Adrenal gland (tissue), 12 donors: ENCODE results near the gene GAS2L2. TPM values are rescaled to one million over a fixed set of nuclear protein-coding genes. Genes with fewer than 3 reads are reported as not detected.
A peak's percentile ranks its signal among the peaks of the same experiment; 100 is the strongest.

Source experiments
- DNase-seq, 7 donors: peaks; one replicate each; pipeline ENCODE4 v3.0.0-alpha.2; 2019 to 2020
- H3K27ac ChIP-seq, 5 donors: fragments of 200-600 bp; sonication (generic) in 4 of 5; 1 replicate in 3 of 5; 2 replicates in 2 of 5; pipeline versions ENCODE4 v1.5.1 to v1.8.0; 2016 to 2020; ENCODE audit warnings: mild to moderate bottlenecking in 1 of 5
- H3K27me3 ChIP-seq: fragments of 200-600 bp; 2 replicates; pipeline ENCODE4 v1.8.0; 2021
- H3K36me3 ChIP-seq, 2 donors: fragments of 200-600 bp; replicated peaks in 1 of 2; 1 replicate in 1 of 2; 2 replicates in 1 of 2; pipeline versions ENCODE4 v1.5.1 to v1.8.0; 2018 to 2022
- H3K4me1 ChIP-seq, 2 donors: fragments of 200-600 bp; replicated peaks in 1 of 2; 1 replicate in 1 of 2; 2 replicates in 1 of 2; pipeline versions ENCODE4 v1.5.1 to v1.8.0; 2018 to 2021
- H3K4me3 ChIP-seq, 4 donors: fragments of 200-600 bp; sonication (generic) in 3 of 4; one replicate each; pipeline ENCODE4 v1.5.1; 2016 to 2018
- H3K9me3 ChIP-seq, 3 donors: fragments of 200-600 bp; sonication (generic) in 1 of 3; replicated peaks in 1 of 3; 1 replicate in 2 of 3; 2 replicates in 1 of 3; pipeline versions ENCODE4 v1.5.1 to v1.8.0; 2016 to 2021
- POLR2A ChIP-seq, 2 donors: fragments of 450-650 bp; IDR thresholded peaks; one replicate each; pipeline ENCODE4 v1.6.1; 2017; ENCODE audit warnings: antibody characterized with exemption in 2 of 2, mild to moderate bottlenecking in 2 of 2, moderate library complexity in 1 of 2
- WGBS, 4 donors: extraction: QIAGEN DNeasy Blood & Tissue Kit in 2 of 4; methylation state at CpG; one replicate each; pipeline versions ENCODE4 v1.1.5 to v1.1.7; 2013 to 2017; 5-methylcytosine and 5-hydroxymethylcytosine counted together
- intact Hi-C, 2 donors: fragments of 100-400 bp; cut with DNase I; formaldehyde crosslinking; loops; one replicate each; pipeline versions ENCODE4 v1.14.1 to v1.15.0; 2022 to 2023
- polyA plus RNA-seq, 3 donors: library from polyadenylated mRNA; stranded (reverse); fragments of 200-250 nt in 2 of 3; fragments of 350-450 nt in 1 of 3; fragmentation: Illumina TruSeq in 1 of 3; extraction: RNeasy Lipid Tissue Mini Kit (QIAGEN cat#74804) in 1 of 3; gene quantifications; one replicate each; pipeline ENCODE4 v1.2.3, GENCODE V29; 2013 to 2014
- total RNA-seq, 9 donors: library from RNA; depleted of rRNA in 4 of 9; stranded (reverse); fragments of >200 nt in 4 of 9; fragments of 120-200 nt in 1 of 9; fragmentation: NEBNext Ultra II Directional in 1 of 9; extraction: Animal tissue kit (Norgen Biotek cat#: 25700) in 1 of 9; gene quantifications; one replicate each; pipeline versions ENCODE4 v1.1.0 to v1.2.4, GENCODE V29; 2013 to 2023
- TF ChIP-seq, protein P1 (sequence below), 6 experiments: fragments of 450-650 bp in 4 of 6; fragments of 200-600 bp in 2 of 6; sonication (generic) in 1 of 6; IDR thresholded peaks; 1 replicate in 5 of 6; 2 replicates in 1 of 6; pipeline versions ENCODE4 v1.5.1 to v1.8.0; 2016 to 2021; ENCODE audit warnings: antibody characterized with exemption in 6 of 6, mild to moderate bottlenecking in 2 of 6, moderate library complexity in 1 of 6
- donor health status: healthy with polysubstance abuse.
- donor health status: Bipolar disorder and iron deficiency.
- donor health status: DM: yes; HTN: yes; CAD: no.
- donor health status: DM: no; HTN: no; CAD: no.
- donor health status: DM: no; HTN: no; CAD: no.
- donor health status: DM: yes; HTN: yes; CAD: no.

The GAS2L2 gene
- total and polyA plus RNA-seq, 12 donors = 0.06 to 0.22 (median 0.08) TPM; not detected in 7

- intact Hi-C loops = no loop called here
- TF ChIP-seq, protein P1, sequence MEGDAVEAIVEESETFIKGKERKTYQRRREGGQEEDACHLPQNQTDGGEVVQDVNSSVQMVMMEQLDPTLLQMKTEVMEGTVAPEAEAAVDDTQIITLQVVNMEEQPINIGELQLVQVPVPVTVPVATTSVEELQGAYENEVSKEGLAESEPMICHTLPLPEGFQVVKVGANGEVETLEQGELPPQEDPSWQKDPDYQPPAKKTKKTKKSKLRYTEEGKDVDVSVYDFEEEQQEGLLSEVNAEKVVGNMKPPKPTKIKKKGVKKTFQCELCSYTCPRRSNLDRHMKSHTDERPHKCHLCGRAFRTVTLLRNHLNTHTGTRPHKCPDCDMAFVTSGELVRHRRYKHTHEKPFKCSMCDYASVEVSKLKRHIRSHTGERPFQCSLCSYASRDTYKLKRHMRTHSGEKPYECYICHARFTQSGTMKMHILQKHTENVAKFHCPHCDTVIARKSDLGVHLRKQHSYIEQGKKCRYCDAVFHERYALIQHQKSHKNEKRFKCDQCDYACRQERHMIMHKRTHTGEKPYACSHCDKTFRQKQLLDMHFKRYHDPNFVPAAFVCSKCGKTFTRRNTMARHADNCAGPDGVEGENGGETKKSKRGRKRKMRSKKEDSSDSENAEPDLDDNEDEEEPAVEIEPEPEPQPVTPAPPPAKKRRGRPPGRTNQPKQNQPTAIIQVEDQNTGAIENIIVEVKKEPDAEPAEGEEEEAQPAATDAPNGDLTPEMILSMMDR (IDR thresholded peaks at IDR 0.05) = no peak
- TF ChIP-seq POLR2A (IDR thresholded peaks at IDR 0.05) = no peak
- Histone ChIP-seq H3K4me1 (peaks cover 12 to 21% of the 10 kb centered on the region in 2 donors), H3K9me3 (no peaks in the 10 kb centered on the region), H3K36me3 (peaks cover 0 to 17% of the 10 kb centered on the region in 2 donors), H3K27ac (peak overlapping the region in 2 of 5 donors; percentile 25 to 78), H3K27me3 (no peaks in the 10 kb centered on the region), H3K4me3 (no peak overlapping the region)
- DNase-seq = no peak
- 73 to 83% (median 80%) methylated on average over 2 of the region's 2 CpGs for WGBS, 4 donors
Observed at GRCh38 chr17:35717475-35717874, 35.6 kb downstream of the GAS2L2 start.

DNA sequence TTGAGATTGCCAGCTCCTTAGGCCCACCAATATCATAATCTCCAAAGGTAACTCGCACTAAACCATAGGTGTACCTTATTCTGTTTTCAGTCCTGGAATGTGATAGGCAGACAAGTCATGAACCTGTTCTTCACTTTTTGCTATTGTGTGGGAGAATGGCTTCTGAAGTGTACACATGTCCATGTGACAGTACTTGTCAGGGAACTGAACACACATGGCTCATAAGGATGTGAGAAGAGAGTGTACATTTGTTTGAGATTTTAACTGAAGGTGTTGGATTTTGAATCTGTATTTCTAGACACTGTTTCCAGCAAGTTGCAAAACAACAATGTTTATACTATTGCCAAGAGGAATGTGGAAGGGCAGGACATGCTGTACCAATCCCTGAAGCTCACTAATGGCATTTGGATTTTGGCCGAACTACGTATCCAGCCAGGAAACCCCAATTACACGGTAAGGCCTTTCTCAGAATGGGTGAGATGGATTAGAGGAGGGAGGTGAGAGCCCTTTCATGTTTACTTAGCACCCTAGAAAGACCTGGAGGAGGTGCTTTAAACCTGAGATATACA is 36.1 kb downstream of the GAS2L2 start:
- H3K27me3 ChIP-seq = no peaks in the 10 kb centered on the region
- no peaks in the 10 kb centered on the region for H3K9me3 ChIP-seq
- peaks cover 0 to 17% of the 10 kb centered on the region in 2 donors for H3K36me3 ChIP-seq
- TF ChIP-seq, protein P1 (IDR thresholded peaks at IDR 0.05) = no peak
- no peak for TF ChIP-seq POLR2A (IDR thresholded peaks at IDR 0.05)
- no peak overlapping the region for H3K4me3 ChIP-seq
- WGBS, 4 donors = 74 to 82% (median 81%) methylated on average over 4 of the region's 4 CpGs
- no peak for DNase-seq
- intact Hi-C loops = no loop called here
- H3K4me1 ChIP-seq = peaks cover 13 to 22% of the 10 kb centered on the region in 2 donors
- peak overlapping the region in 2 of 5 donors; percentile 25 to 78 for H3K27ac ChIP-seq

GRCh38 chr17:35716173-35716572 is 36.9 kb downstream of the GAS2L2 start:
- no peaks in the 10 kb centered on the region for H3K9me3 ChIP-seq
- H3K36me3 ChIP-seq = peaks cover 0 to 17% of the 10 kb centered on the region in 2 donors
- TF ChIP-seq POLR2A (IDR thresholded peaks at IDR 0.05) = no peak
- TF ChIP-seq, protein P1 (IDR thresholded peaks at IDR 0.05) = no peak
- H3K4me3 ChIP-seq = no peak overlapping the region
- WGBS, 4 donors = 71 to 89% (median 82%) methylated on average over 3 of the region's 3 CpGs
- intact Hi-C loops = no loop called here
- H3K4me1 ChIP-seq = peaks cover 13 to 22% of the 10 kb centered on the region in 2 donors
- DNase-seq = no peak
- H3K27me3 ChIP-seq = no peaks in the 10 kb centered on the region
- peak overlapping the region in 1 of 5 donors; percentile 13 for H3K27ac ChIP-seq

DNA sequence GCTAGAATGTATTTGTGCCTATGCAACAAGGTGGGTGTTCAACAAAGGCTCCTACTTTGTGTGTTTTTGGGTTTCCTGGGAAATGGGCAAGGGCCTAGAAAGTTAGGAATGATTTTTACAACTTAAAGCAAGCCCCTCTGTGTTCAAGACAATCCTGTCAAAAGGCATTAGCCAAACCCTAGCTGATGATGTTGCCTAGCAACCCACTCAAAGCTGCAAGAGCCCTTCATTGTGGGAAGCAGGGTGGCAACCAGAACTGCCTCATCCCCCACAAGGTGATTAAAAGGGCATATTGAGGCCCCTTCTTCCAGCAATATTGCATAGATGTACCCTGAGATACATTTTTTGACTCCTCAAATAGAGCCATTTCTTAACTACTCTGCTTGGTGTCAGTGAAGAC is 37.6 kb downstream of the GAS2L2 start:
- Histone ChIP-seq H3K36me3 (peaks cover 0 to 25% of the 10 kb centered on the region in 2 donors), H3K4me3 (no peak overlapping the region), H3K27ac (peak overlapping the region in 1 of 5 donors; percentile 13), H3K4me1 (peaks cover 13 to 22% of the 10 kb centered on the region in 2 donors), H3K27me3 (no peaks in the 10 kb centered on the region), H3K9me3 (no peaks in the 10 kb centered on the region)
- no peak for DNase-seq
- intact Hi-C loops = no loop called here
- TF ChIP-seq POLR2A (IDR thresholded peaks at IDR 0.05) = no peak
- TF ChIP-seq, protein P1 (IDR thresholded peaks at IDR 0.05) = no peak
